H54 (cell line): Measurements from ENCODE around the gene GET4.
"Not testable (repeated sequence)": the region's sequence is repeated elsewhere in the genome, so short reads cannot be mapped to it uniquely, and the experiment has no call there.

ENCODE experiments used
- DNase-seq: peaks from one replicate; pipeline ENCODE4 v3.0.0; 2011; ENCODE audit warnings: low spot score, mixed read lengths; ENCODE audit not compliant: insufficient read length
- FAIRE-seq: peaks from 3 replicates; lab custom pipeline; 2011; peaks lifted over from hg19 to GRCh38; lab: Jason Lieb, UNC
- POLR2A ChIP-seq: IDR thresholded peaks from 2 replicates; pipeline ENCODE4 v1.6.1; 2011; ENCODE audit warnings: low read depth, mild to moderate bottlenecking, low read length

Gene GET4

DNA sequence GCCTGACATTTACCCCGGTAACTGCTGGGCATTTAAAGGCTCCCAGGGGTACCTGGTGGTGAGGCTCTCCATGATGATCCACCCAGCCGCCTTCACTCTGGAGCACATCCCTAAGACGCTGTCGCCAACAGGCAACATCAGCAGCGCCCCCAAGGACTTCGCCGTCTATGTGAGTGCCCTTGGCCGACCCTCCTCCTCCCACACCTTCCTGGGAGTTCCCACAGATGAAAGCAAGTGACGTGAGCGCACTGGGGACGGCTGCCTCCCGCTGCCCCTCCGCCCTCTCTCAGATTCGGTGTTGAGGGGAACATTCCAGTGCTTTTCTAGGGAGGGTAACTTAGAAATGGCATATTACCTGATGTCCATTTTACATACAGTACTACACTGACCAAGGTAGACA is 7.0 kb upstream of the GET4 start:
- FAIRE-seq: no peak
- TF ChIP-seq POLR2A: no peak
- no peak for DNase-seq

DNA sequence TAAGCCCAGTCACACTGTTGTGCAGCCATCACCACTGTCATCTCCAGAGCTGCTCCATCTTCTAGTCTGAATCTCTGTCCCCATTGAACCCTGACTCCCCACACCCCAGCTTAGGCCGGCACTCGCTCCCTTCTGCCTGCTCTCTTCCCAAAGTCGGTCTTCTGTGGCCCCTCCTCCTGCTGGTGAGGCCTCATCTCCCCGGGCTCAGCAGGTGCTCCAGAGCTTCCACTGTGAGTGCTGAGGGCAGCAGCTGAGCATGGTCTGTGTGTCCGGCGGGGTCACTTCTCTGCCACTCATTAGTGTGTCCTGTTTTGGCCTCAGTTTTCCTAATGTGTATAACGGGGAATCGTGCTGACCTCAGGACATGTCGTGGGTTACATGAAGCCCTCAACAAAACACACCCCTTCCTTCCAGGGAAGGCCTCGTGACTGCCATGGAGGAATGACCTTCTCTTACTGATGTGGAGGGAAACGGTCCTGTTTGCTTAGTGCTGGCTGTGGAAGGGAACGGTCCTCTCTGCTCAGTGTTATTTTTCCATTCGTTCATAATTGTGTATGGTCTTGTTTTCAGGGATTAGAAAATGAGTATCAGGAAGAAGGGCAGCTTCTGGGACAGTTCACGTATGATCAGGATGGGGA is 4.3 kb upstream of the GET4 start:
- FAIRE-seq: no peak
- no peak for DNase-seq
- no peak for TF ChIP-seq POLR2A

DNA sequence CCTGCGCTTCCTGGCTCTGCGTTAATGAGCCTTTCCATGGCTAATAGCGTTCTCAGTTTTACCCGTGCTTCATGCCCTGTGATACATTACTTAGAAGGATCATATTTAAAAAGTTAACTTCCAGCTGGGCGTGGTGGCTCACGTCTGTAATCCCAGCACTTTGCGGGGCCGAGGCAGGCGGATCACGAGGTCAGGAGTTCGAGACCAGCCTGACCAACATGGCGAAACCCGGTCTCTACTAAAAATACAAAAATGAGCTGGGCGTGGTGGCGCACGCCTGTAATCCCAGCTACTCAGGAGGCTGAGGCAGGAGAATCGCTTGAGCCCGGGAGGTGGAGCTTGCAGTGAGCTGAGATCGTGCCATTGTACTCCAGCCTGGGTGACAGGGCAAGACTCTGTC is 3.7 kb upstream of the GET4 start:
- not testable (repeated sequence) for FAIRE-seq

DNA sequence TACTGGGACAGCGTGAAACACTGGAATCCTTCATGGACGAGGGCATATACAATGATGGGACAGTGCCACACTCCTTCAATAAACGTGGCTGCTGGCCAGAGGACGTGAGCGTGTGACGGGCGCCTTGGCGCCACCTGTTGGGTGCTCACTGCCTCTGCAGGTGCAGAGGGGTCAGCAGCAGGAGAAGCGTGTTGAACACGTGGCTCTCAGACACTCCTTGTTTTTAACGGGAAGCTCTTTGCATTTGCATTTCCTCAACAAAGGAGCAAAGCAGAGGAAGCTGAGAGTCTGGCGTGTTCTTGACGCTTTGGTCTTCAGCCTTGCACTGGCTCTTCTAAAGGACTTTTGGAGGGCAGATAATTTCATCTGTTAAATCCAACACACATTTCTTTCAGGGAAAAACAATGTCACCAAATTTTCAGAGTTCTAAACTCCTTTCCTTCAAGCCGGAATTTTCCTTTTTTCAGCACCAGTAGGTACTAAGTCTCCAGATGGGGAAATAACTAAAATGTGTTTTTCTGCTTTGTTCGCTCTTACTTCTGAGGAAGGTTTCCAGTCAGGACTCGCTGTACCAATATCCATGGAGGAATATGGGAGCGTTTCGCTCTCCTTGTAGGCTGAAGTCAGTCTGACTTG is 2.9 kb upstream of the GET4 start:
- FAIRE-seq: peak; percentile 76
- peak; percentile 98 for DNase-seq
- TF ChIP-seq POLR2A: no peak

More for the DNA sequence above, 3.7 kb upstream of the GET4 start:
- DNase-seq: not testable (repeated sequence)

DNA sequence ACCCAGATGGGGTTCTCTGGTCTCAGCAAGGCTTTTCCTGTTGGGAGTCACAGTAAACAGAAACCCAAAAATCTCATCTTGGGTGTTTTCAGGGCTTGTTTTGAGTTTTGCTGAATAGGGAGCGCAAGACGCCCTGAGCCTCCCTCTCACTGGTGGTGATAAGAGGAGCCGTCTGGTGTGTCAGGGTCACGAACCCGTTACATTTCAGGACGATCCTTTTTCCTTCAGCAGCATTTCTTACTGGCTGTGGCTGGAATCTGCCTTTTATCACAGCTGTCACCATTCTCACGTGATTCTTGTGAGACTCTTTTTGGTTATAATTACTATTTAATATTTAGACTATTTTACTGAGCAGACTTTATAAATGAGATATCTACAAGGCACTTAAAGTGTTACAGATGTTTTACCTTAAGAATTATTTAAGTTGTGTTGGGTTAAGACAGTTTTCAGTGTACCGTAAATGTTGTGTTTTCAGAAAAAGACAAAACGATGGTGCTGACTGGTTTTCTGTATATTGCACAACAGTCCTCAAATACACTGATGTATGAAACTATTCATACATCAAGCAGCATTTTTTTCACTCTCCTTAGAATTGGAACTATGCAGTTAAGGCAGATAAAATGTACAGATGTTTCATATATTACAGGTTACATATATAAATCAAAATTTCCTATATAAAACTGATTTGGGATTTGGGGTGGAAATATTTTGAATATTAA is 2.2 kb upstream of the GET4 start:
- FAIRE-seq (no peak), DNase-seq (no peak)
- TF ChIP-seq POLR2A: no peak

DNA sequence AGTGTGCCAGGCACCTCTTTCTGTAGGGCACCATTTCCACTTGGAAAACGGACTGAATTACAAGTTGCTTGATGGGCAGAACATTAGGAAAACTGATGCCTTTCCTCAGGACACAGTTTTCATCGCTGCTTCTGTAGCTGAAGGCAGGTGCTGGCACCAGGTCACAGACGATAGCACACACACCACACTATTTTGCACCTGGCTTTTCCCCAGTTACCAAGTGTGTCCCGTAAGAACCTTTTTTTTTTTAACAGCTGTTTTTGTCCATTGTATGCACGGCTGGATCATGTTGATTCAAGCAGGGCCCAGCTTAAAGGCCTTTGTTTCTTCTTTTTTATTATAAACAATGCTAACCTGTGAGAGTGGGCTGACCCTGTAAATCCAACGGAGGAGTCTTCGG is 1.3 kb upstream of the GET4 start:
- FAIRE-seq: no peak
- no peak for TF ChIP-seq POLR2A
- DNase-seq: no peak

DNA sequence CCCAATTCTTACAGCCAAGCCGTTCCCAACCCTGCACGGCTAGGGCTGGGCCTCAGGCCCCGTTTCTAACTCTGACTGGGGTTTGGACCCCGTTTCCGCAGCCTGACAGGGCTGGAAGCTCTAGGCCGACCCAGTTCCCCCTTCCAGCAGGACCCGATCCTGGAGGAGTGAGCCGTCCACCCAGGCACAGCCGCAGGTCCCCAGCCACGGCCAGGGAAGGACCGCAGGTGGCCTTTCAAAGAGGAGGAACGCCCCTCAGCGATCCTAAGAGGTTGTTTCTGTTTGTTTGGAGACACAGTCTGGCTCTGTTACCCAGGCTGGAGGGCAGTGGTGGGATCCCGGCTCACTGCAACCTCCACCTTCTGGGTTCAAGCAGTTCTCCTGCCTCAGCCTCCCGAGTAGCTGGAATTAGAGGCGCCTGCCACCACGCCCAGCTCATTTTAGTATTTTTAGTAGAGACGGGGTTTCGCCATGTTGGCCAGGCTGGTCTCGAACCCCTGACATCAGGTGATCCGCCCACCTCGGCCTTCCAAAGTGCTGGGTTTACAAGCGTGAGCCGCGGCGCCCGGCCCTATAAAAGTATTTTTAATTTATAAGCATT is 778 bp upstream of the GET4 start:
- DNase-seq: no peak
- no peak for FAIRE-seq
- no peak for TF ChIP-seq POLR2A

DNA sequence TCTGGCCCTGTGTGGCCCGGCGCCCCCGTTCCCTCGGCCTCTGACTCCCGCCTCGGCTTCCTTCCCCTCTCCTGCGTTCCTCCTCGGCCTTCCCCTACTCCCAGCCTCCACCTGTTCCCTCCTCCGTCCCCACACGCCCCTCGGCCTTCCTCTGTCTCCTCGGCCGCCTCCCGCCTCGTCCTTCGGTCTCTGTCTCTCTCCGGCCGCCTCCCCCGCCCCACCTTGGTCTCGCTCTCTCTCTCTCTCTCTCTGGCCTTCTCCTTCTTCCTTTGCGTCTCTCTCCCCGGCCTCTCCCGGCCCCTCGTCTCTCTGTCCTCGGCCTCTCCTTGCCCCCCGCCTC is 588 bp downstream of the GET4 start:
- DNase-seq (peak; percentile 87), FAIRE-seq (no peak)
- TF ChIP-seq POLR2A: no peak

DNA sequence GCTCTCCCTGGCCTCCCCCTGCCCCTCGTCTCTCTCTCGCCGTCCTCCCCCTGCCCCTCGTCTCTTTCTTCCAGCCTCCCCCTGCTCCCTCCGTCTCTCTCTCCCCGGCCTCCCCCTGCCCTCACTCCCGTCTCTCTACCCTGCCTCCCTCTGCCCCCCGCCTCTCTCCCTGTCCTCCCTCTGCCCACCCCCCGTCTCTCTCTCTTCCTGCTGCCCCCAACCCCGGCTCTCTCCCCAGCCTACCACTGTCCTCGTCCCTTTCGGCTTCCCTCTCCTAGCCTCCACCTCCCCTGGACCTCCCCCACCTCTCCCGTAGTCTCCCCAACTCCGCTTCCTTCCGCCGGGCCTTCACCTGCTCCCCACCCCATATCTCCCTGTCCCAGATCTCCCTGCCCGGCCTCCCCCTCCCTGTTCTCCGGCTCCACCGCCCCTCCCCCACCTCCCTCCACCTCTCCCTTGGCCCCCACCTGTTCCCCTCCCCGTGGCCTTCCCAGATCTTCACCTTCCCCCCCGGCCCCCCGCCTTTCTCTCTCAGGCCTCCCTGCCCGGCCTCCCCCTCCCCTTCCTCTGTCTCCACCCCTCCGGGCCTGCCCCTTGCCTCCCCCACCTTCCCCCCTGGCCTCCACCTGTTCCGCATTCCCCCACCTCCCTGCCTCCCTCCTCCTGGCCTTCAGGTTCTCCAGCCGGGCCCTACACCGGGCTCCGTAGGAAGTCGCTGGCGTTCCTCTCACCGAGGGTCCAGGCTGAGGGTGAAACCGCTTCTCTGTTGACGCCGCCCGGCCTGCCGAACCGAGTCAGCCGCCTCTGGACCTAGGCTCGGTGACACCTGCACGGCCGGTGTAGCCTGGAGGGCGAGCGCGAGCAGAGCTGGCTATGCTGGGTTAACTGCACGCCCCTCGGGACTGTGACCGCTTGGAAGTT is 1.2 kb downstream of the GET4 start:
- DNase-seq: no peak
- no peak for TF ChIP-seq POLR2A
- no peak for FAIRE-seq

DNA sequence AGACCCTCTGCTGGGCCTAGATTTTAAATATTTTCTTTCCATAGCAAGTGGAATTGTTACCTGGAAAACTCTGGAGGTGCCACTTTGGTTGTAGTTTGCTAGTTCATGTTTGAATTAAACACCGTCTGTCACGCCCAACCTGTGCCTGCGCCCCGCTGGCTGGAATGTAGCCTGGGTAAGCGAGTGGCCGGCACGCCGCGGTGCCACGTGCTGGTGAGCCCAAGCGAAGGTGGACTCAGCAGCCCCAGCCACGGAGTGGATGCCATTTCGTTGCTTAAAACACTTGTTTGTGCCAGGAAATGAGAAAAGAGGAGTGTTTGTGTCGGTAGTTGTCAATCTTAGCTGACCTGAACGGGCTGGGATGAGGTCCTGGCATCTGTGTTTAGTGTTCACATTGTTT is 2.7 kb downstream of the GET4 start:
- FAIRE-seq: no peak
- TF ChIP-seq POLR2A: no peak
- no peak for DNase-seq

DNA sequence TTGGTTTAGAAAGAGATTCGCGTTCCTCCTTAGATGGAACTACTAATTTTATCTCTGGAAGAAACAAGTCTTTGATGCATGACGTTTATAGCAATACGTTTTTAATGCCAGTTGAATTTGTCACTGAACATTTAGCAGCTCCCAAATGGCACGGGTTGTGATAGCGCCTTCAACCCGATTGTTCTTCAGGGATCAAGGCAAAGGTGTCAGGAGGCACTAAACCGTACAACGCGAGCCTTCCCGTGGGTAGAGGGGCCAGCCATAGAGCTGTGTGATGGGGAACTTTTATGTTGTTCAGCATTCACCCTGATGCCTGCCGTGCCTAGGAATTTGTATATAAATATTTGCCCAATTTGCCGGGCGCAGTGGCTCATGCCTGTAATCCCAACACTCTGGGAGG is 3.4 kb downstream of the GET4 start:
- DNase-seq (no peak), FAIRE-seq (no peak)
- TF ChIP-seq POLR2A: no peak

DNA sequence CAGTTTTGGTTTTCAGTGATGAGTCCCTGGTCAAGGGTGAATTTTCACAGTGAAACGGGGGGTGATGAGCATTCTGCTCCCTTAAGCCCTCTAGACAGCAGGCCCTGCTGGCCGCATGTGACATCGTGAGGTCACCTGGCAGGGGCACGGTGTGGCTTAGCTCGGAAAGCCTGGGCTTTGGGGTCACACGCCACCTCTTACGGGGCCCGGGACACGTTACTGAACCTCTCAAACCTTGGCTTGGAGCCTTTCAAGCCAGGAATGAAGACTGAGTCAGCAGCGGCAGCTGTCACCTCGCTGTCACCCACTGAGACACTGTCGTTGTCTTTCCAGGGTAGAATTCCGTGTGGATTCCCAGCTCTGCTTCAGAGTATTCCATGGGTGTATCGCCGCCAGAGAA is 4.1 kb downstream of the GET4 start:
- TF ChIP-seq POLR2A: no peak
- FAIRE-seq (no peak), DNase-seq (no peak)

DNA sequence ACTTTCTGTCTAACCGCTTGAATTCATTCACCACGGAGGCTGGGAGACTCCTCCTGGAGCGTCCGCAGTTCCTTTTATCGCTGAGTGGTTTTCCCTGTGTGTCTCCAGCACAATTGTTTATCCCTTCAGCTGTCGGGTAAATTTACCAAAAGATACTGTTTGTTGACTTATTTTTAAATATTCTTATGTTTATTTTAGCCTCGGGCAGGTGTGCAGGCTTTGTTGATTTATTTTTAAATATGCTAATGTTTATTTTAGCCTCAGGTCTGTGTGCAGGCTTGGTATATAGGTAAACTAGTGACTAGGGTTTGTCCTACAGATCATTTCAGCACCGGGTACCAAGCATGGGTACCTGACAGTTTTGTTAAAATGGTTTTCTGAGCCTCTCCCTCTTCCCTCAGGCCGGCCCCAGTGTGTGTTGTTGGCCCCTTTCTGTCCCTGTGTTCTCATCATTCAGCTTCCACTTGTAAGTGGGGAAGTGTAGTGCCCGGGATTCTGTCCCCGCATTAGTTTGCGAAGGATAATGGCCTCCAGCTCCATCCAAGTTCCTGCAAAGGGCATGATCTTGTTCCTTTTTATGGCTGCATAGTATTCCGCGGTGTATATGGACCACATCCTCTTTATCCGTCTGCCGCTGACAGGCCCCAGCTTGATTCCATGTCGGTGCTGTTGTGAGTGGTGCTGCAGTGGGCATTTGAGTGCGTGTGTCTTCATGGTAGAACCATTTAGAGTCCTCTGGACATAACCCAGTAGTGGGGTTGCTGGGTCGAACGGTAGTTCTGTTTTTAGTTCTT is 5.3 kb downstream of the GET4 start:
- no peak for DNase-seq
- no peak for FAIRE-seq
- no peak for TF ChIP-seq POLR2A
